GM23338 (cell line): ENCODE results near the gene RUNX1. TPM values are rescaled to one million over a fixed set of nuclear protein-coding genes. Genes with fewer than 3 reads are reported as not detected.

Source experiments
- ATAC-seq: fragments of 200-7000 bp; cut with Tn5 transposase; 3 replicates; pipeline ENCODE4 v1.9.1; 2020
- DNase-seq: peaks from one replicate; pipeline ENCODE4 v3.0.0-alpha.2; 2015; ENCODE audit warnings: low spot score
- H2AFZ ChIP-seq: fragments of 200-600 bp; sonication (generic); 2 replicates; pipeline ENCODE4 v1.8.0; 2016; ENCODE audit warnings: antibody characterized with exemption, mild to moderate bottlenecking, moderate library complexity
- H3F3A ChIP-seq: fragments of 200-600 bp; sonication (generic); replicated peaks from 2 replicates; pipeline ENCODE4 v1.8.0; 2017; ENCODE audit warnings: antibody characterized with exemption, mixed run types, low read depth
- H3K27ac ChIP-seq: fragments of 200-600 bp; sonication (generic); 2 replicates; pipeline ENCODE4 v1.6.1; 2016; ENCODE audit warnings: low read depth
- H3K27me3 ChIP-seq: fragments of 200-600 bp; sonication (generic); 2 replicates; pipeline ENCODE4 v1.8.0; 2016; ENCODE audit warnings: mild to moderate bottlenecking, mixed run types, moderate library complexity; ENCODE audit not compliant: insufficient read depth
- H3K36me3 ChIP-seq: fragments of 200-600 bp; sonication (generic); 2 replicates; pipeline ENCODE4 v1.8.0; 2016; ENCODE audit warnings: mild to moderate bottlenecking; ENCODE audit not compliant: insufficient read depth
- H3K4me1 ChIP-seq: fragments of 200-600 bp; sonication (generic); 2 replicates; pipeline ENCODE4 v1.8.0; 2016; ENCODE audit warnings: mild to moderate bottlenecking, moderate library complexity; ENCODE audit not compliant: insufficient read depth
- H3K4me2 ChIP-seq: fragments of 200-600 bp; sonication (generic); 2 replicates; pipeline ENCODE4 v1.7.1; 2017; ENCODE audit warnings: mixed run types
- H3K4me3 ChIP-seq: fragments of 200-600 bp; sonication (generic); 2 replicates; pipeline ENCODE4 v1.6.1; 2016; ENCODE audit warnings: mixed run types
- H3K79me2 ChIP-seq: fragments of 200-600 bp; sonication (generic); replicated peaks from 2 replicates; pipeline ENCODE4 v1.8.0; 2017; ENCODE audit warnings: mild to moderate bottlenecking; ENCODE audit not compliant: insufficient read depth
- H3K9me2 ChIP-seq: fragments of 200-600 bp; sonication (generic); 2 replicates; pipeline ENCODE4 v1.8.0; 2017; ENCODE audit not compliant: insufficient read depth
- H4K20me1 ChIP-seq: fragments of 200-600 bp; sonication (generic); replicated peaks from 2 replicates; pipeline ENCODE4 v1.8.0; 2017; ENCODE audit warnings: mild to moderate bottlenecking; ENCODE audit not compliant: insufficient read depth
- H3K27ac Mint-ChIP-seq: 2 replicates; pipeline ENCODE4 v1.8.0; 2020; ENCODE audit warnings: inconsistent platforms, mild to moderate bottlenecking, moderate library complexity, mixed read lengths
- H3K27me3 Mint-ChIP-seq: 3 replicates; pipeline ENCODE4 v1.8.0; 2022; ENCODE audit warnings: low read depth, mild to moderate bottlenecking, moderate library complexity, mixed read lengths, inconsistent platforms; ENCODE audit not compliant: insufficient read depth, poor library complexity
- H3K36me3 Mint-ChIP-seq: 3 replicates; pipeline ENCODE4 v1.8.0; 2021; ENCODE audit warnings: low read depth, mild to moderate bottlenecking, inconsistent platforms, moderate library complexity, mixed read lengths
- H3K4me1 Mint-ChIP-seq: 3 replicates; pipeline ENCODE4 v1.8.0; 2020; ENCODE audit warnings: mild to moderate bottlenecking, inconsistent platforms, mixed read lengths
- H3K4me3 Mint-ChIP-seq: 3 replicates; pipeline ENCODE4 v1.8.0; 2021; ENCODE audit warnings: moderate library complexity, mild to moderate bottlenecking, inconsistent platforms, mixed read lengths
- H3K9me3 Mint-ChIP-seq: 3 replicates; pipeline ENCODE4 v1.8.0; 2020; ENCODE audit warnings: moderate library complexity, mild to moderate bottlenecking, inconsistent platforms, mixed read lengths
- CREB1 ChIP-seq: fragments of 250-450 bp; sonication (Bioruptor Pico); IDR thresholded peaks from 2 replicates; pipeline ENCODE4 v1.5.0; 2020; ENCODE audit warnings: low read depth, mild to moderate bottlenecking, moderate library complexity
- EZH2 ChIP-seq: fragments of 200-600 bp; sonication (generic); IDR thresholded peaks from one replicate; pipeline ENCODE4 v1.8.0; 2017; ENCODE audit warnings: antibody characterized with exemption, mild to moderate bottlenecking, low read depth; ENCODE audit not compliant: unreplicated experiment
- EZH2phosphoT487 ChIP-seq: fragments of 200-600 bp; sonication (generic); IDR thresholded peaks from one replicate; pipeline ENCODE4 v1.8.1; 2018; ENCODE audit warnings: antibody characterized with exemption; ENCODE audit not compliant: unreplicated experiment
- NANOG ChIP-seq: IDR thresholded peaks from 2 replicates; pipeline ENCODE4 v1.6.1; 2016; ENCODE audit warnings: antibody characterized with exemption, borderline replicate concordance
- POLR2AphosphoS5 ChIP-seq: IDR thresholded peaks from 2 replicates; pipeline ENCODE4 v1.6.1; 2016; ENCODE audit warnings: antibody characterized with exemption, low read depth
- STAT1 ChIP-seq: IDR thresholded peaks from one replicate; pipeline ENCODE4 v1.6.1; 2016; ENCODE audit warnings: antibody characterized with exemption; ENCODE audit not compliant: unreplicated experiment
- ZNF114 ChIP-seq: fragments of 250-450 bp; sonication (Bioruptor Pico); IDR thresholded peaks from 2 replicates; pipeline ENCODE4 v1.5.0; 2020; ENCODE audit warnings: mild to moderate bottlenecking, moderate library complexity
- ZNF331 ChIP-seq: fragments of 250-450 bp; sonication (Bioruptor Pico); IDR thresholded peaks from 2 replicates; pipeline ENCODE4 v1.5.0; 2020; ENCODE audit warnings: low read depth, mild to moderate bottlenecking, moderate library complexity
- polyA plus RNA-seq: library from polyadenylated mRNA; unstranded; fragments of >200 nt; fragmentation: Nextera tagmentation; extraction: Ambion mirVana; gene quantifications from 2 replicates; pipeline ENCODE4 v1.2.1, GENCODE V29; 2016
- total RNA-seq: library from RNA; depleted of rRNA; stranded (reverse); fragments of >200 nt; shearing (Covaris generic); gene quantifications from 2 replicates; pipeline ENCODE4 v1.2.3, GENCODE V29; 2014
- TF ChIP-seq, protein P1 (sequence below): IDR thresholded peaks from one replicate; pipeline ENCODE4 v1.6.1; 2018; ENCODE audit warnings: antibody characterized with exemption; ENCODE audit not compliant: unreplicated experiment
- TF ChIP-seq, protein P2 (sequence below): fragments of 250-450 bp; sonication (Bioruptor Pico); IDR thresholded peaks from 2 replicates; pipeline ENCODE4 v1.5.0; 2020; ENCODE audit warnings: mild to moderate bottlenecking, moderate library complexity
- TF ChIP-seq, protein P3 (sequence below): IDR thresholded peaks from 2 replicates; pipeline ENCODE4 v1.6.1; 2016; ENCODE audit warnings: antibody characterized with exemption

Gene RUNX1
- total and polyA plus RNA-seq, 2 experiments from 2014 or later: 0.29 to 1.1 TPM

DNA sequence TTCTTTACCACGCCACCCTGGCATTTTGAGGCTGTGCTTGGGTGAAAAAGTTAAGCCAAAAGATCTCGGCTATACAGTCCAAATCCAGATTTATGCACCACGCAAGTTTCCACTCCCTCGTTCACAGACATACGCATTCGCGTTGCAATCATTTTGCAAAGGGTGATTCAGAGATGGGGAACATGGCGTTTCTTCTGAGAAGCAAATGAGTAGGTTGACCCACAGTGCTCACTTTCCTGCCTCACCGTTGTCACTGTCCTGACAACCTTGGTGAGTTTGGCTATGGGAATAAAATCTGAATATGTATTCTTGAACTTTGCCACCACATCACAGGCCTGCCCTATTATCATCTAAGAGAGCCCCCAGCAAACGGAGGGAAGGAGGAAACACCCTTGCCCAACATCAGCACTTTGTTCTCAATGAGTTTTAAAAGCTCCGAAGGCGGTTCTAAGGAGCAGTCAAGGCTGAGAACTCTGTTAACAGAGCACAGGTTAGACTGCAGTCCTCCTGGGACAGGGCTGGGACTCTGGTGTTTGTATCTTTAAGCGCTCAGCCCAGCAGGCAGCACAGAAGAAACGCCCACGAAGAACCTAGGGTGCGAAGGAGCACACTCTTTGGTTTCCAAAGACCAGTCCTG lies 86.4 kb downstream of the RUNX1 start:
- no peak overlapping the region for H3K27ac Mint-ChIP-seq
- H3K9me2 ChIP-seq: no peaks in the 10 kb centered on the region
- TF ChIP-seq NANOG: no peak
- no peak for TF ChIP-seq EZH2
- TF ChIP-seq, protein P1, sequence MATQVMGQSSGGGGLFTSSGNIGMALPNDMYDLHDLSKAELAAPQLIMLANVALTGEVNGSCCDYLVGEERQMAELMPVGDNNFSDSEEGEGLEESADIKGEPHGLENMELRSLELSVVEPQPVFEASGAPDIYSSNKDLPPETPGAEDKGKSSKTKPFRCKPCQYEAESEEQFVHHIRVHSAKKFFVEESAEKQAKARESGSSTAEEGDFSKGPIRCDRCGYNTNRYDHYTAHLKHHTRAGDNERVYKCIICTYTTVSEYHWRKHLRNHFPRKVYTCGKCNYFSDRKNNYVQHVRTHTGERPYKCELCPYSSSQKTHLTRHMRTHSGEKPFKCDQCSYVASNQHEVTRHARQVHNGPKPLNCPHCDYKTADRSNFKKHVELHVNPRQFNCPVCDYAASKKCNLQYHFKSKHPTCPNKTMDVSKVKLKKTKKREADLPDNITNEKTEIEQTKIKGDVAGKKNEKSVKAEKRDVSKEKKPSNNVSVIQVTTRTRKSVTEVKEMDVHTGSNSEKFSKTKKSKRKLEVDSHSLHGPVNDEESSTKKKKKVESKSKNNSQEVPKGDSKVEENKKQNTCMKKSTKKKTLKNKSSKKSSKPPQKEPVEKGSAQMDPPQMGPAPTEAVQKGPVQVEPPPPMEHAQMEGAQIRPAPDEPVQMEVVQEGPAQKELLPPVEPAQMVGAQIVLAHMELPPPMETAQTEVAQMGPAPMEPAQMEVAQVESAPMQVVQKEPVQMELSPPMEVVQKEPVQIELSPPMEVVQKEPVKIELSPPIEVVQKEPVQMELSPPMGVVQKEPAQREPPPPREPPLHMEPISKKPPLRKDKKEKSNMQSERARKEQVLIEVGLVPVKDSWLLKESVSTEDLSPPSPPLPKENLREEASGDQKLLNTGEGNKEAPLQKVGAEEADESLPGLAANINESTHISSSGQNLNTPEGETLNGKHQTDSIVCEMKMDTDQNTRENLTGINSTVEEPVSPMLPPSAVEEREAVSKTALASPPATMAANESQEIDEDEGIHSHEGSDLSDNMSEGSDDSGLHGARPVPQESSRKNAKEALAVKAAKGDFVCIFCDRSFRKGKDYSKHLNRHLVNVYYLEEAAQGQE: no peak
- TF ChIP-seq CREB1 (CRISPR knock-in tag): no peak
- TF ChIP-seq, protein P2, sequence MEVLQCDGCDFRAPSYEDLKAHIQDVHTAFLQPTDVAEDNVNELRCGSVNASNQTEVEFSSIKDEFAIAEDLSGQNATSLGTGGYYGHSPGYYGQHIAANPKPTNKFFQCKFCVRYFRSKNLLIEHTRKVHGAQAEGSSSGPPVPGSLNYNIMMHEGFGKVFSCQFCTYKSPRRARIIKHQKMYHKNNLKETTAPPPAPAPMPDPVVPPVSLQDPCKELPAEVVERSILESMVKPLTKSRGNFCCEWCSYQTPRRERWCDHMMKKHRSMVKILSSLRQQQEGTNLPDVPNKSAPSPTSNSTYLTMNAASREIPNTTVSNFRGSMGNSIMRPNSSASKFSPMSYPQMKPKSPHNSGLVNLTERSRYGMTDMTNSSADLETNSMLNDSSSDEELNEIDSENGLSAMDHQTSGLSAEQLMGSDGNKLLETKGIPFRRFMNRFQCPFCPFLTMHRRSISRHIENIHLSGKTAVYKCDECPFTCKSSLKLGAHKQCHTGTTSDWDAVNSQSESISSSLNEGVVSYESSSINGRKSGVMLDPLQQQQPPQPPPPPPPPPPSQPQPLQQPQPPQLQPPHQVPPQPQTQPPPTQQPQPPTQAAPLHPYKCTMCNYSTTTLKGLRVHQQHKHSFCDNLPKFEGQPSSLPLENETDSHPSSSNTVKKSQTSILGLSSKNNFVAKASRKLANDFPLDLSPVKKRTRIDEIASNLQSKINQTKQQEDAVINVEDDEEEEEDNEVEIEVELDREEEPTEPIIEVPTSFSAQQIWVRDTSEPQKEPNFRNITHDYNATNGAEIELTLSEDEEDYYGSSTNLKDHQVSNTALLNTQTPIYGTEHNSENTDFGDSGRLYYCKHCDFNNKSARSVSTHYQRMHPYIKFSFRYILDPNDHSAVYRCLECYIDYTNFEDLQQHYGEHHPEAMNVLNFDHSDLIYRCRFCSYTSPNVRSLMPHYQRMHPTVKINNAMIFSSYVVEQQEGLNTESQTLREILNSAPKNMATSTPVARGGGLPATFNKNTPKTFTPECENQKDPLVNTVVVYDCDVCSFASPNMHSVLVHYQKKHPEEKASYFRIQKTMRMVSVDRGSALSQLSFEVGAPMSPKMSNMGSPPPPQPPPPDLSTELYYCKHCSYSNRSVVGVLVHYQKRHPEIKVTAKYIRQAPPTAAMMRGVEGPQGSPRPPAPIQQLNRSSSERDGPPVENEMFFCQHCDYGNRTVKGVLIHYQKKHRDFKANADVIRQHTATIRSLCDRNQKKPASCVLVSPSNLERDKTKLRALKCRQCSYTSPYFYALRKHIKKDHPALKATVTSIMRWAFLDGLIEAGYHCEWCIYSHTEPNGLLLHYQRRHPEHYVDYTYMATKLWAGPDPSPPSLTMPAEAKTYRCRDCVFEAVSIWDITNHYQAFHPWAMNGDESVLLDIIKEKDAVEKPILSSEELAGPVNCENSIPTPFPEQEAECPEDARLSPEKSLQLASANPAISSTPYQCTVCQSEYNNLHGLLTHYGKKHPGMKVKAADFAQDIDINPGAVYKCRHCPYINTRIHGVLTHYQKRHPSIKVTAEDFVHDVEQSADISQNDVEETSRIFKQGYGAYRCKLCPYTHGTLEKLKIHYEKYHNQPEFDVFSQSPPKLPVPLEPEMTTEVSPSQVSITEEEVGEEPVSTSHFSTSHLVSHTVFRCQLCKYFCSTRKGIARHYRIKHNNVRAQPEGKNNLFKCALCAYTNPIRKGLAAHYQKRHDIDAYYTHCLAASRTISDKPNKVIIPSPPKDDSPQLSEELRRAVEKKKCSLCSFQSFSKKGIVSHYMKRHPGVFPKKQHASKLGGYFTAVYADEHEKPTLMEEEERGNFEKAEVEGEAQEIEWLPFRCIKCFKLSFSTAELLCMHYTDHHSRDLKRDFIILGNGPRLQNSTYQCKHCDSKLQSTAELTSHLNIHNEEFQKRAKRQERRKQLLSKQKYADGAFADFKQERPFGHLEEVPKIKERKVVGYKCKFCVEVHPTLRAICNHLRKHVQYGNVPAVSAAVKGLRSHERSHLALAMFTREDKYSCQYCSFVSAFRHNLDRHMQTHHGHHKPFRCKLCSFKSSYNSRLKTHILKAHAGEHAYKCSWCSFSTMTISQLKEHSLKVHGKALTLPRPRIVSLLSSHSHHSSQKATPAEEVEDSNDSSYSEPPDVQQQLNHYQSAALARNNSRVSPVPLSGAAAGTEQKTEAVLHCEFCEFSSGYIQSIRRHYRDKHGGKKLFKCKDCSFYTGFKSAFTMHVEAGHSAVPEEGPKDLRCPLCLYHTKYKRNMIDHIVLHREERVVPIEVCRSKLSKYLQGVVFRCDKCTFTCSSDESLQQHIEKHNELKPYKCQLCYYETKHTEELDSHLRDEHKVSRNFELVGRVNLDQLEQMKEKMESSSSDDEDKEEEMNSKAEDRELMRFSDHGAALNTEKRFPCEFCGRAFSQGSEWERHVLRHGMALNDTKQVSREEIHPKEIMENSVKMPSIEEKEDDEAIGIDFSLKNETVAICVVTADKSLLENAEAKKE: no peak
- TF ChIP-seq ZNF114 (CRISPR knock-in tag): no peak
- no peak for TF ChIP-seq ZNF331 (CRISPR knock-in tag)
- TF ChIP-seq, protein P3, sequence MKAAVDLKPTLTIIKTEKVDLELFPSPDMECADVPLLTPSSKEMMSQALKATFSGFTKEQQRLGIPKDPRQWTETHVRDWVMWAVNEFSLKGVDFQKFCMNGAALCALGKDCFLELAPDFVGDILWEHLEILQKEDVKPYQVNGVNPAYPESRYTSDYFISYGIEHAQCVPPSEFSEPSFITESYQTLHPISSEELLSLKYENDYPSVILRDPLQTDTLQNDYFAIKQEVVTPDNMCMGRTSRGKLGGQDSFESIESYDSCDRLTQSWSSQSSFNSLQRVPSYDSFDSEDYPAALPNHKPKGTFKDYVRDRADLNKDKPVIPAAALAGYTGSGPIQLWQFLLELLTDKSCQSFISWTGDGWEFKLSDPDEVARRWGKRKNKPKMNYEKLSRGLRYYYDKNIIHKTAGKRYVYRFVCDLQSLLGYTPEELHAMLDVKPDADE: no peak
- TF ChIP-seq EZH2phosphoT487: no peak
- no peak for TF ChIP-seq POLR2AphosphoS5
- TF ChIP-seq STAT1: no peak

More for the DNA sequence above, 86.4 kb downstream of the RUNX1 start:
- peaks cover 3% of the 10 kb centered on the region; the same call in 1 of the 2 replicates for H3K4me1 ChIP-seq
- H3K4me1 Mint-ChIP-seq: peaks cover 14% of the 10 kb centered on the region
- no peak overlapping the region for H3K4me3 Mint-ChIP-seq
- no peak overlapping the region for H3K27ac ChIP-seq
- no peak overlapping the region for H3K4me3 ChIP-seq
- no peaks in the 10 kb centered on the region for H4K20me1 ChIP-seq
- H3K27me3 Mint-ChIP-seq: peaks cover 2% of the 10 kb centered on the region
- H3F3A ChIP-seq: no peaks in the 10 kb centered on the region
- no peaks in the 10 kb centered on the region for H3K79me2 ChIP-seq
- no peak for DNase-seq
- H3K36me3 Mint-ChIP-seq: no peaks in the 10 kb centered on the region
- peak overlapping the region; percentile 10; the same call in 1 of the 2 replicates for H2AFZ ChIP-seq
- no peak overlapping the region for H3K4me2 ChIP-seq
- no peaks in the 10 kb centered on the region for H3K27me3 ChIP-seq
- no peaks in the 10 kb centered on the region for H3K9me3 Mint-ChIP-seq
- no peak for ATAC-seq
- no peaks in the 10 kb centered on the region for H3K36me3 ChIP-seq
